Left lung (tissue), 10 donors: ENCODE data around the gene AOPEP. TPM values are rescaled to one million over a fixed set of nuclear protein-coding genes. Genes with fewer than 3 reads are reported as not detected.

Experiments
- ATAC-seq: fragments of 200-7000 bp; cut with Tn5 transposase; one replicate; pipeline ENCODE4 v1.9.1; 2020; ENCODE audit warnings: moderate library complexity
- DNase-seq, 4 donors: peaks; one replicate each; pipeline ENCODE4 v3.0.0-alpha.2; 2013 to 2020
- H3K27ac ChIP-seq, 2 donors: fragments of 200-600 bp; sonication (generic) in 1 of 2; one replicate each; pipeline versions ENCODE4 v1.5.0 to v1.8.0; 2020 to 2021
- H3K27me3 ChIP-seq, 2 donors: fragments of 200-600 bp; sonication (generic) in 1 of 2; one replicate each; pipeline versions ENCODE4 v1.5.0 to v1.8.0; 2020 to 2021
- H3K36me3 ChIP-seq, 2 donors: fragments of 200-600 bp; sonication (generic) in 1 of 2; one replicate each; pipeline versions ENCODE4 v1.5.0 to v1.8.0; 2020 to 2021
- H3K4me1 ChIP-seq, 2 donors: fragments of 200-600 bp; one replicate each; pipeline ENCODE4 v1.8.0; 2021
- H3K4me3 ChIP-seq, 2 donors: fragments of 200-600 bp; sonication (generic) in 1 of 2; one replicate each; pipeline versions ENCODE4 v1.5.0 to v1.8.0; 2020 to 2021; ENCODE audit warnings: mild to moderate bottlenecking in 1 of 2
- H3K9me3 ChIP-seq, 2 donors: fragments of 200-600 bp; sonication (generic) in 1 of 2; one replicate each; pipeline versions ENCODE4 v1.5.0 to v1.8.0; 2020 to 2021
- CTCF ChIP-seq, 2 donors: fragments of 200-600 bp; sonication (generic) in 1 of 2; IDR thresholded peaks; one replicate each; pipeline versions ENCODE4 v1.5.0 to v1.8.0; 2021; ENCODE audit warnings: antibody characterized with exemption in 2 of 2
- intact Hi-C, 2 donors: fragments of 100-400 bp; cut with DNase I; formaldehyde crosslinking; loops; one replicate each; pipeline versions ENCODE4 v1.11.2 to v1.14.2; 2022
- polyA plus RNA-seq, 6 donors: library from polyadenylated mRNA; unstranded; fragments of 120-200 nt; gene quantifications; one replicate each; pipeline ENCODE4 v1.2.1, GENCODE V29; 2013; ENCODE audit not compliant: insufficient read length in 6 of 6
- total RNA-seq, 2 donors: library from RNA; stranded (reverse); fragmentation: NEBNext Ultra II Directional; extraction: Animal tissue kit (Norgen Biotek cat#: 25700); gene quantifications; one replicate each; pipeline ENCODE4 v1.2.1, GENCODE V29; 2021
- donor health status: DM: no; HTN: yes; CAD: no.
- donor health status: DM: no; HTN: no; CAD: no.

Gene AOPEP
- total and polyA plus RNA-seq, 8 donors = 32.5 to 83.2 (median 39.9) TPM

GRCh38 chr9:94792511-94792910 is 66.0 kb downstream of the AOPEP start:
- DNase-seq (peak in 1 of 4 donors; percentile 43), ATAC-seq (peak; percentile 88)
- H3K27me3 ChIP-seq = no peaks in the 10 kb centered on the region
- H3K27ac ChIP-seq = peak overlapping the region; percentile 42 to 60
- no peaks in the 10 kb centered on the region for H3K9me3 ChIP-seq
- no peak for TF ChIP-seq CTCF (IDR thresholded peaks at IDR 0.05)
- H3K36me3 ChIP-seq = peaks cover 0 to 7% of the 10 kb centered on the region in 2 donors
- intact Hi-C loops = no loop called here
- peaks cover 4 to 15% of the 10 kb centered on the region in 2 donors for H3K4me1 ChIP-seq
- no peak overlapping the region for H3K4me3 ChIP-seq

GRCh38 chr9:94794476-94795167 is 68.1 kb downstream of the AOPEP start:
- Histone ChIP-seq H3K4me3 (no peak overlapping the region), H3K9me3 (no peaks in the 10 kb centered on the region), H3K4me1 (peaks cover 4 to 15% of the 10 kb centered on the region in 2 donors), H3K27ac (no peak overlapping the region), H3K36me3 (peaks cover 0 to 7% of the 10 kb centered on the region in 2 donors), H3K27me3 (no peaks in the 10 kb centered on the region)
- TF ChIP-seq CTCF (IDR thresholded peaks at IDR 0.05) = no peak
- intact Hi-C loops = no loop called here
- ATAC-seq = no peak
- no peak for DNase-seq

GRCh38 chr9:94796687-94797086 is 70.2 kb downstream of the AOPEP start:
- TF ChIP-seq CTCF (IDR thresholded peaks at IDR 0.05) = no peak

DNA sequence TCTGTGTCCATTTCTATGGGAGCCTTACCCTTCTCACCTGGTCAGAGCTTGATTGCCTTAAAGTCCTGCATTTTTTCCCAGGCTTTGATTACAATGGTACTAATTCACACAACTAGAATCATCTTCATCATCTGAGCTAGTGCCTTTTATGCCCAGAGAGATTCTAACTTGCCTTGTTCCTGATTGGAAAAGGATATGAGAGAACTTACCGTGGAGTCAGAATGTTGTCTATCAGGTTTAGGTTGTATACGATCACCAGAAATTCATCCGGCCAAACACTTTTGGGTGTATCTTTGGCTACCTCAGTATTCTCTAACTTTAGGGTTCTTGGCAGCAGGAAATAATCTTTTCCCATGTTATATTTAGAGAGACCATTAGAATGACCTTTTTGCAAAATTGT is 71.7 kb downstream of the AOPEP start:
- H3K27me3 ChIP-seq = no peaks in the 10 kb centered on the region
- DNase-seq (no peak), ATAC-seq (no peak)
- H3K4me3 ChIP-seq = no peak overlapping the region
- H3K9me3 ChIP-seq = no peaks in the 10 kb centered on the region
- peaks cover 0 to 9% of the 10 kb centered on the region in 2 donors for H3K36me3 ChIP-seq
- peaks cover 0 to 10% of the 10 kb centered on the region in 2 donors for H3K4me1 ChIP-seq
- no peak overlapping the region for H3K27ac ChIP-seq
- intact Hi-C loops = no loop called here
- no peak for TF ChIP-seq CTCF (IDR thresholded peaks at IDR 0.05)

More at GRCh38 chr9:94796687-94797086, 70.2 kb downstream of the AOPEP start:
- no peak overlapping the region for H3K4me3 ChIP-seq
- no peak overlapping the region for H3K27ac ChIP-seq
- H3K9me3 ChIP-seq = no peaks in the 10 kb centered on the region
- ATAC-seq (no peak), DNase-seq (no peak)
- H3K36me3 ChIP-seq = peaks cover 0 to 15% of the 10 kb centered on the region in 2 donors
- intact Hi-C loops = no loop called here
- peaks cover 4 to 15% of the 10 kb centered on the region in 2 donors for H3K4me1 ChIP-seq
- no peaks in the 10 kb centered on the region for H3K27me3 ChIP-seq

DNA sequence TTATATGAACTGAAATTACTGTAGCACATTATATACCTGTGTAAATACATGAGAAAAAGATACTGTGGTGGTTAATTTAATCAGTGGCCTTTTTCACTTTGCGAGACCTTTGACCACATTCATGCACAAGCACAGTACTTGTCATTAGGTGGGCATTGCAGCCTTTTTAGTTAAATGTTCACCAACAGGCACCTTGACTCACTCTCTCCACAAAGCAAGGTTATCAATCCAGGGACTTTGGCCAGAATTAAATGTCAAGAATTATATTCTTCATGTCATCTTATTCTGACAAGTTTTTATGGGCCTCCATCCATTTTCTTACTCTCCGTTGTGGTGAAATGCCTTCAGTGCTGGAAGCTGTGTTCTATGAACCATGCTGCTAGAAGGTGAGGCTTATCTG is 72.2 kb downstream of the AOPEP start:
- ATAC-seq = no peak
- H3K4me3 ChIP-seq = no peak overlapping the region
- peaks cover 0 to 10% of the 10 kb centered on the region in 2 donors for H3K4me1 ChIP-seq
- DNase-seq = no peak
- intact Hi-C loops = no loop called here
- no peaks in the 10 kb centered on the region for H3K27me3 ChIP-seq
- H3K36me3 ChIP-seq = peaks cover 0 to 8% of the 10 kb centered on the region in 2 donors
- no peak for TF ChIP-seq CTCF (IDR thresholded peaks at IDR 0.05)
- no peak overlapping the region for H3K27ac ChIP-seq
- no peaks in the 10 kb centered on the region for H3K9me3 ChIP-seq
